ENCODE measurements around the gene COX5A. TPM values are rescaled to one million over a fixed set of nuclear protein-coding genes. Genes with fewer than 3 reads are reported as not detected.

Gene COX5A
- total RNA-seq = 10 to 100 TPM; 58.5 to 83.1 (median 76.7) TPM
- 43.4 TPM for total RNA-seq (2013)
- total RNA-seq = 21.5 to 108 (median 29.1) reads per million in 29 experiments

DNA sequence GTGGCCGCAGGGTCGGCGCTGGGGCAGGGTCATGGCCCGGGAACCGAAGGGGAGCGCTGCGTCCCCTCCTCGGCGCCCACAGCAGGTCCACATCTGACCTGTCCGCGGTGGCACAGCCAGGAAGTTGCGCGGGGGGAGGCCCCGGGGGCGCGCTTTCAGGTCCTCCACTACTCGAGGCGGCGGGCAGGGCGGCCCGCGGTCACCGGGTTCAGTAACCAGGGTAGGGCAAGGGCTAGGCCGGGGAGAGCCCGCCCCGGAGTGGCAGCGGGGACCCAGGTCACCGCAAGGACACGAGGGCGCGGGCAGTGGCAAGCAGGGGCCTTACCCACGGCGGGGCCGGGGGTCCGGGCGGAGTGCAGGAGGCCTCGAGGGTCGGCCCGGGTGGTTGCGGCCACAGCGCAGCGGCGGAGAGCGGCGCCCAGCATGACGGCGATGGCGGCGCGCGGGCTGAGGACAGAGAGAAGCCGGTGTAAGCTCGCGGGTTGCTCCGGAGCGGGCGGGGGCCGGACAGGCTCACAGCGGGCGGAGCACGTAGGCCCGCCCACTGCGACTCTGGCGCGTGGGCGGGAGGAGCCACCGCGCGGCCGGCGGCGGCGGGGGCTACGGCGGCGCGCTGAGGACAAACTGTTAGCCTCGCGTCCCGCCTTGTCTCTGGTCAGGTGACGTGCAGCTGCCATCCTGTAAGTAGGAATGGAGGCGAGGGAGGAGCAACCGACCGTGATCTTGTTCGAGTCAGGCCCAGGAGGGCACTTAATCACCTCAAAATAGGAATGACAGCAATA, at the start of gene COX5A:
TSS of gene COX5A (minus strand) at position 484 of the 782 bp plus-strand sequence. CDS start at position 425, 59 bp downstream.
- Mint-ChIP-seq H3K27me3 (no peaks in the 10 kb centered on the region), H3K9me3 (no peaks in the 10 kb centered on the region), H3K4me3 (peak within 1 kb of the TSS; percentile 88 to 89 (median 89)), H3K36me3 (no peaks in the 10 kb centered on the region), H3K27ac (peak within 1 kb of the TSS; percentile 85 to 91), H3K4me1 (peaks cover 34 to 37% (median 34%) of the 10 kb centered on the region in 3 donors)
- WGBS (ENCODE audit: insufficient coverage) = under 1% methylated on average over 79 of the region's 85 CpGs
- Histone ChIP-seq H3K27me3 (replicated peaks in 1 of 2; ENCODE audit: control insufficient read depth in 2 of 2, extremely low read depth in 1 of 2, insufficient read depth in 2 of 2, low read length in 1 of 2) (no peaks in the 10 kb centered on the region), H3K9me3 (no peaks in the 10 kb centered on the region), H3K36me3 (ENCODE audit: control insufficient read depth in 2 of 2, extremely low read depth in 1 of 2, insufficient read depth in 1 of 2, low read length in 1 of 2) (no peaks in the 10 kb centered on the region), H3K4me1 (ENCODE audit: control insufficient read depth in 1 of 2, extremely low read depth in 1 of 2, insufficient read depth in 2 of 2, low read length in 2 of 2) (peaks cover 7 to 30% of the 10 kb centered on the region in 2 experiments), H3K4me3 (ENCODE audit: control insufficient read depth in 1 of 2, extremely low read depth in 1 of 2, low read length in 1 of 2) (peak within 1 kb of the TSS; percentile 82 to 83), H3K27ac (ENCODE audit: low read length) (peak within 1 kb of the TSS; percentile 40)
- POLR2A ChIA-PET = interaction anchor here in 1 of 2 donors (0.6 kb wide), 1 partner anchor 31 kb away, joined by 3 read pairs; no protein-coding TSS in a partner anchor
- peak; percentile 79 to 97 (median 91) for DNase-seq
- CTCF ChIA-PET = interaction anchor here in 1 of 2 donors (0.6 to 1.2 kb wide), 8 partner anchors 10 to 430 kb away, joined by 3 to 5 read pairs (median 3); partner anchors contain the start of genes MAN2C1 and RPP25
- peak; percentile 94 to 98 (median 98) for ATAC-seq (replicated peaks in 1 of 4)

DNA sequence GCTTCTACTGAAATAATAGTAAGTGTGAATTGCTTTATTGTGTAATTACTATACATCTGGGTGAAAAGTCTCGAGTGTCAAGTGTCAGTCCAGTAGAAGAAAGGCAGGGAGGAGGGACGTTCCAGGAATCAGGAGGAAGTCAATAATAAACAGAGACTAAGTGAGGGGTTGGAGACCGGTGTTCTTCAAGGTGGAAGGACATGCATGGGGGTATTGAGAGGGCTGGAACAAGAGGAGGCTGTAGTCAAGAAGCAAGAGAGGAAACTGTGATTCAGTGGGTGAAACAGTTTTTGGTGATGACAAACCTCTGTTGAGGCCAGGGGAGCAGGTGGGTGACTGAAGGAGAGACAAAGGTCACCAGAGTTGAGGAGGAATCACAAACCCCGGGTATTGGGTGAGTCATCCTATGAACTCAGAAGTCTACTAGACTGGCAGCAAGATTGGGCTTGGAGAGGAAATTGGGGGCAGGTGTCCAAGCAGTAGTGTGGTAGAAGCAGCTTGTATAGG, 45.9 kb upstream of the COX5A start:
- ChIA-PET POLR2A (no interaction called here), CTCF (interaction anchor here in 1 of 2 donors (0.7 kb wide), 1 partner anchor 73 kb away, joined by 4 read pairs; no protein-coding TSS in a partner anchor)
- no peaks in the 10 kb centered on the region for H3K36me3 ChIP-seq (ENCODE audit: control insufficient read depth in 2 of 2, extremely low read depth in 1 of 2, insufficient read depth in 1 of 2, low read length in 1 of 2)
- no peak overlapping the region for H3K27ac ChIP-seq (ENCODE audit: low read length)
- DNase-seq (no peak), ATAC-seq (replicated peaks in 1 of 4) (no peak)
- Mint-ChIP-seq H3K4me1 (peaks cover 0 to 5% (median 5%) of the 10 kb centered on the region in 3 donors), H3K36me3 (no peaks in the 10 kb centered on the region), H3K27ac (no peak overlapping the region), H3K4me3 (no peak overlapping the region), H3K27me3 (peaks cover 15 to 22% of the 10 kb centered on the region in 2 donors), H3K9me3 (no peaks in the 10 kb centered on the region)
- no peak overlapping the region for H3K4me3 ChIP-seq (ENCODE audit: control insufficient read depth in 1 of 2, extremely low read depth in 1 of 2, low read length in 1 of 2)
- peaks cover 0 to 18% of the 10 kb centered on the region in 2 experiments for H3K27me3 ChIP-seq (replicated peaks in 1 of 2; ENCODE audit: control insufficient read depth in 2 of 2, extremely low read depth in 1 of 2, insufficient read depth in 2 of 2, low read length in 1 of 2)
- no peaks in the 10 kb centered on the region for H3K4me1 ChIP-seq (ENCODE audit: control insufficient read depth in 1 of 2, extremely low read depth in 1 of 2, insufficient read depth in 2 of 2, low read length in 2 of 2)
- no peaks in the 10 kb centered on the region for H3K9me3 ChIP-seq
- WGBS (ENCODE audit: insufficient coverage) = 14% methylated on average over 4 of the region's 4 CpGs

- 73% methylated on average over 3 of the region's 5 CpGs for WGBS (ENCODE audit: insufficient coverage)
- Mint-ChIP-seq H3K9me3 (no peaks in the 10 kb centered on the region), H3K27me3 (peaks cover 15 to 19% of the 10 kb centered on the region in 2 donors), H3K4me1 (peaks cover 0 to 14% (median 8%) of the 10 kb centered on the region in 3 donors), H3K4me3 (no peak overlapping the region), H3K27ac (no peak overlapping the region), H3K36me3 (no peaks in the 10 kb centered on the region)
- ATAC-seq (replicated peaks in 1 of 4) = no peak
- H3K4me1 ChIP-seq (ENCODE audit: control insufficient read depth in 1 of 2, extremely low read depth in 1 of 2, insufficient read depth in 2 of 2, low read length in 2 of 2) = no peaks in the 10 kb centered on the region
- H3K27ac ChIP-seq (ENCODE audit: low read length) = no peak overlapping the region
- H3K27me3 ChIP-seq (replicated peaks in 1 of 2; ENCODE audit: control insufficient read depth in 2 of 2, extremely low read depth in 1 of 2, insufficient read depth in 2 of 2, low read length in 1 of 2) = peaks cover 0 to 16% of the 10 kb centered on the region in 2 experiments
- no peak overlapping the region for H3K4me3 ChIP-seq (ENCODE audit: control insufficient read depth in 1 of 2, extremely low read depth in 1 of 2, low read length in 1 of 2)
- CTCF ChIA-PET = interaction anchor here in 1 of 2 donors (0.7 kb wide), 1 partner anchor 16 kb away, joined by 7 read pairs; no protein-coding TSS in a partner anchor
- no peaks in the 10 kb centered on the region for H3K36me3 ChIP-seq (ENCODE audit: control insufficient read depth in 2 of 2, extremely low read depth in 1 of 2, insufficient read depth in 1 of 2, low read length in 1 of 2)
- DNase-seq = no peak
- POLR2A ChIA-PET = no interaction called here
- H3K9me3 ChIP-seq = no peaks in the 10 kb centered on the region
These were observed 44.3 kb upstream of the COX5A start for GRCh38 chr15:74982183-74982582.

- Histone ChIP-seq H3K9me3 (no peaks in the 10 kb centered on the region), H3K27me3 (replicated peaks in 1 of 2; ENCODE audit: control insufficient read depth in 2 of 2, extremely low read depth in 1 of 2, insufficient read depth in 2 of 2, low read length in 1 of 2) (peaks cover 0 to 26% of the 10 kb centered on the region in 2 experiments), H3K4me1 (ENCODE audit: control insufficient read depth in 1 of 2, extremely low read depth in 1 of 2, insufficient read depth in 2 of 2, low read length in 2 of 2) (no peaks in the 10 kb centered on the region), H3K36me3 (ENCODE audit: control insufficient read depth in 2 of 2, extremely low read depth in 1 of 2, insufficient read depth in 1 of 2, low read length in 1 of 2) (no peaks in the 10 kb centered on the region), H3K4me3 (ENCODE audit: control insufficient read depth in 1 of 2, extremely low read depth in 1 of 2, low read length in 1 of 2) (no peak overlapping the region), H3K27ac (ENCODE audit: low read length) (no peak overlapping the region)
- no peak overlapping the region for H3K4me3 Mint-ChIP-seq
- ChIA-PET CTCF (no interaction called here), POLR2A (no interaction called here)
- H3K36me3 Mint-ChIP-seq = no peaks in the 10 kb centered on the region
- no peak overlapping the region for H3K27ac Mint-ChIP-seq
- no peaks in the 10 kb centered on the region for H3K9me3 Mint-ChIP-seq
- ATAC-seq (replicated peaks in 1 of 4) = peak in 3 of 4 experiments; percentile 76 to 88 (median 77)
- WGBS (ENCODE audit: insufficient coverage) = 0% methylated on average over 2 of the region's 3 CpGs
- H3K4me1 Mint-ChIP-seq = peaks cover 0 to 9% (median 3%) of the 10 kb centered on the region in 3 donors
- peak in 1 of 35 experiments; percentile 22 for DNase-seq
- H3K27me3 Mint-ChIP-seq = peaks cover 9 to 11% of the 10 kb centered on the region in 2 donors
These were observed 40.6 kb upstream of the COX5A start for GRCh38 chr15:74978503-74978902.

- no CpG with 5 or more reads among the region's 1 CpG for WGBS (ENCODE audit: insufficient coverage)
- Mint-ChIP-seq H3K27me3 (peaks cover 10 to 12% of the 10 kb centered on the region in 2 donors), H3K9me3 (no peaks in the 10 kb centered on the region), H3K27ac (no peak overlapping the region), H3K4me1 (peaks cover 0 to 9% (median 3%) of the 10 kb centered on the region in 3 donors), H3K36me3 (no peaks in the 10 kb centered on the region), H3K4me3 (no peak overlapping the region)
- DNase-seq (no peak), ATAC-seq (replicated peaks in 1 of 4) (no peak)
- CTCF ChIA-PET = interaction anchor here in 1 of 2 donors (0.6 kb wide), 1 partner anchor 224 kb away, joined by 3 read pairs; no protein-coding TSS in a partner anchor
- Histone ChIP-seq H3K9me3 (no peaks in the 10 kb centered on the region), H3K36me3 (ENCODE audit: control insufficient read depth in 2 of 2, extremely low read depth in 1 of 2, insufficient read depth in 1 of 2, low read length in 1 of 2) (no peaks in the 10 kb centered on the region), H3K4me3 (ENCODE audit: control insufficient read depth in 1 of 2, extremely low read depth in 1 of 2, low read length in 1 of 2) (no peak overlapping the region), H3K27me3 (replicated peaks in 1 of 2; ENCODE audit: control insufficient read depth in 2 of 2, extremely low read depth in 1 of 2, insufficient read depth in 2 of 2, low read length in 1 of 2) (peaks cover 0 to 26% of the 10 kb centered on the region in 2 experiments), H3K4me1 (ENCODE audit: control insufficient read depth in 1 of 2, extremely low read depth in 1 of 2, insufficient read depth in 2 of 2, low read length in 2 of 2) (no peaks in the 10 kb centered on the region), H3K27ac (ENCODE audit: low read length) (no peak overlapping the region)
- POLR2A ChIA-PET = interaction anchor here in 1 of 2 donors (0.5 kb wide), 1 partner anchor 88 kb away, joined by 4 read pairs; no protein-coding TSS in a partner anchor
These were observed 40.2 kb upstream of the COX5A start for GRCh38 chr15:74978077-74978476.

- WGBS (ENCODE audit: insufficient coverage) = 40% methylated on average over 1 of the region's 4 CpGs
- Mint-ChIP-seq H3K27ac (no peak overlapping the region), H3K9me3 (no peaks in the 10 kb centered on the region), H3K27me3 (peaks cover 15 to 16% of the 10 kb centered on the region in 2 donors), H3K4me3 (no peak overlapping the region), H3K36me3 (no peaks in the 10 kb centered on the region), H3K4me1 (peaks cover 0 to 9% (median 3%) of the 10 kb centered on the region in 3 donors)
- no peaks in the 10 kb centered on the region for H3K36me3 ChIP-seq (ENCODE audit: control insufficient read depth in 2 of 2, extremely low read depth in 1 of 2, insufficient read depth in 1 of 2, low read length in 1 of 2)
- no peak overlapping the region for H3K4me3 ChIP-seq (ENCODE audit: control insufficient read depth in 1 of 2, extremely low read depth in 1 of 2, low read length in 1 of 2)
- CTCF ChIA-PET = interaction anchor here in 1 of 2 donors (0.6 kb wide), 2 partner anchors 224 to 1662 kb away, joined by 3 read pairs; no protein-coding TSS in a partner anchor
- ATAC-seq (replicated peaks in 1 of 4) = no peak
- no peaks in the 10 kb centered on the region for H3K9me3 ChIP-seq
- H3K4me1 ChIP-seq (ENCODE audit: control insufficient read depth in 1 of 2, extremely low read depth in 1 of 2, insufficient read depth in 2 of 2, low read length in 2 of 2) = no peaks in the 10 kb centered on the region
- H3K27me3 ChIP-seq (replicated peaks in 1 of 2; ENCODE audit: control insufficient read depth in 2 of 2, extremely low read depth in 1 of 2, insufficient read depth in 2 of 2, low read length in 1 of 2) = peaks cover 0 to 29% of the 10 kb centered on the region in 2 experiments
- DNase-seq = no peak
- no peak overlapping the region for H3K27ac ChIP-seq (ENCODE audit: low read length)
- POLR2A ChIA-PET = interaction anchor here in 1 of 2 donors (0.5 kb wide), 1 partner anchor 89 kb away, joined by 4 read pairs; no protein-coding TSS in a partner anchor
These were observed 39.7 kb upstream of the COX5A start for GRCh38 chr15:74977599-74977998.
